GM19468 (cell line): Measurements from ENCODE around the gene MME.
"Not testable (repeated sequence)": the region's sequence is repeated elsewhere in the genome, so short reads cannot be mapped to it uniquely, and the experiment has no call there.

Experiments
- ATAC-seq: cut with Tn5 transposase; IDR thresholded peaks from one replicate; pipeline ENCODE4 v1.9.1; 2021; ENCODE audit warnings: mild to moderate bottlenecking, moderate library complexity, moderate number of reproducible peaks; ENCODE audit not compliant: unreplicated experiment; ENCODE audit errors: extremely low read depth

MME gene

DNA sequence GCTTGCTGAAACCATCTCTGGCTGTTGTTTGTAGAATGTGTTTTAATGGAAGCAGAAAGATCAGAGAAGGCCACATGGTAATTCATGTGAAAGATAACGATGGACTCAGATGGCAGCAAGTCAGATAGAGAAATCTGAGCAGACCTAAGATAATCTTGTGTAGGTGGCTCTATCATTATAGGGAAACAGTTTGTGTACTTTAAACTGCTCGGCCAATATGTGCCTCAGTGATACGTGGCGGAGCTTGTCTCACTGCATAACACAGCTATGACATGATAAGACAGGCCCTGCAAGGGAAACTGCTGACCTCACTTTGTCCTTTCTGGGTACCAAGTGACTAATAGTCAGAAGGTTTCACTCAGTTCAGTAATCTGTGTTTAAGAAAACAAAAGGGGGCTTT, 51.0 kb downstream of the MME start:
- ATAC-seq, result no peak

DNA sequence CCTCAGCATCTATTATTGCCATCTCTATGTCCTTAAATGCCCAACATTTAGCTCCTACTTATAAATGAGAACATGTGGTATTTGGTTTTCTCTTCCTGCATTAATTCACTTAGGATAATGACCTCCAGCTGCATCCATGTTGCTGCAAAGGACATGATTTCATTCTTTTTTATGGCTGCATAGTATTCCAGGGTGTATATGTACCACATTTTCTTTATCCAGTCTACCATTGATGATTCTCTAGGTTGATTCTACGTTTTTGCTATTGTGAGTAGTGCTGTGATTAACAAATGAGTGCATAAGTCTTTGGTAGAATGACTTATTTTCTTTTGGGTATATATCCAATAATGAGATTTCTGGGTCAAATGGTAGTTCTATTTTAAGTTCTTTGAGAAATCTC, 54.2 kb downstream of the MME start:
- ATAC-seq, result not testable (repeated sequence)

DNA sequence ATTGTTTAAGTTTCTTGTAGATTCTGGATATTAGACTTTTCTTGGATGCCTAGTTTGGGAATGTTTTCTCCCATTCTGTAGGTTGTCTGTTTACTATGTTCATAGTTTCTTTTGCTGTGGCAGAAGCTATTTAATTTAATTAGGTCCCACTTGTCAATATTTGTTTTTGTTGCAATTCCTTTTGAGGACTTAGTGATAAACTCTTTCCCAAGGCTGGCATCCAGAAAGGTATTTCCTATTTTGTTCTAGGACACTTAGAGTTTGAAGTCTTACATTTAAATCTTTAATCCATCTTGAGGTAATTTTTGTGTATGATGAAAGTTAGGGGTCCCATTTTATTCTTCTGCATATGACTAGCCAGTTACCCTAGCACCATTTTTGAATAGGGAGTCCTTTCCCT, 54.9 kb downstream of the MME start:
- ATAC-seq, result no peak

DNA sequence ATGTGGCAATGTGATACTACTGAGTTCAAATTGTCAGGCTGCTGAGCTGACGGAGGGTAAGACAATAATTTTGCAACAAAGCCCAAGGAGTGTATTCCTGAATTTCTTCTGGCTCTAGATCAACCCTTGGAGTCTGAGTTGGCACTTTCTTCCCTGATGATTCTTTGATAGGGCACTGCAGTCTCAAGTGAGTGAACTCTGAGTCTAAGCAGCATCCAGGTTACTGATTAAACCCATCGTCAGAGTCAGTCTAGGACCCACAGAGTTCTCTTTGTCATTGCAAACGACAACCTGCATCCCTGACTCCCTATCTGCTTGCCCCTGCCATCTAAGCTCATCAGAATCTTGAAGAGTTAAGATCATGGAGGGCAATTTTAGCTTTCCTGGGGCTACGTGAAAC, 58.6 kb downstream of the MME start:
- no peak for ATAC-seq

DNA sequence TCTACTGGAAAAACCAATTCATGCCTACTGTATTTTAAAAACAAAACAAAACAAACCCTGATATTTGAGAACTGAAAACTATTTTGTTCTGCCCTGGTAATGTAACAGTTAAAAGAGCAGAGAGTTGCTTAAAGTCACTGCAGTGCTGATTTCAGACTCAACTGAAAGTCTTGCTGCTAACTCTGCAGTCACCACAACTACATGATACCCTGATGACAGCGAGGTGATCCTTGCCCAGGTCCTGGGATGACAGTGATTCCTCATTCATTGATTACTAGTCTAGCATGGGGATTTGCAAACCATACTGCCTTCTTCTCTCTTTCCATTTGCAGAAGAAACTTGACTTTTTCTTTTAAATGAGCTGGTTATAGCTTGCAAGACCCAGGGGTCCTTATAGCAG, 67.5 kb downstream of the MME start:
- ATAC-seq, result no peak

DNA sequence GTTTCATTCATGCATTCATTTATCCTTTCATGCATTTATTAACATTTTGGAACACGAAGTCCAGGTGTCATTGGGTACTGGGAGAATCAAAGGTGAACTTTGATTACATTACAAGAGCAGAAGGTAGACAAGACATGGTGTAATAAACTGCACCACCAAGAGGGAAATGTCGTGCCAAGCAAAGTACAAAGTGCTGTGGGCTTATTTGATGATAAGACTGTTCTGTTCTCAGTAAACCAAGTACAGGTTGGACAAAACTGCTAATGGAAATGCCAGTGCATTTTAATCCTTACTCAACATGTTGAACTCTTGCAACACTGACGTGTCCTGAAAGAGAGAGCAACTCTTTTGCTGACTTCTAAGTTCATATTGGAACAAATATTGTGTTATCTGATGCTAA, 69.4 kb downstream of the MME start:
- ATAC-seq, result no peak

DNA sequence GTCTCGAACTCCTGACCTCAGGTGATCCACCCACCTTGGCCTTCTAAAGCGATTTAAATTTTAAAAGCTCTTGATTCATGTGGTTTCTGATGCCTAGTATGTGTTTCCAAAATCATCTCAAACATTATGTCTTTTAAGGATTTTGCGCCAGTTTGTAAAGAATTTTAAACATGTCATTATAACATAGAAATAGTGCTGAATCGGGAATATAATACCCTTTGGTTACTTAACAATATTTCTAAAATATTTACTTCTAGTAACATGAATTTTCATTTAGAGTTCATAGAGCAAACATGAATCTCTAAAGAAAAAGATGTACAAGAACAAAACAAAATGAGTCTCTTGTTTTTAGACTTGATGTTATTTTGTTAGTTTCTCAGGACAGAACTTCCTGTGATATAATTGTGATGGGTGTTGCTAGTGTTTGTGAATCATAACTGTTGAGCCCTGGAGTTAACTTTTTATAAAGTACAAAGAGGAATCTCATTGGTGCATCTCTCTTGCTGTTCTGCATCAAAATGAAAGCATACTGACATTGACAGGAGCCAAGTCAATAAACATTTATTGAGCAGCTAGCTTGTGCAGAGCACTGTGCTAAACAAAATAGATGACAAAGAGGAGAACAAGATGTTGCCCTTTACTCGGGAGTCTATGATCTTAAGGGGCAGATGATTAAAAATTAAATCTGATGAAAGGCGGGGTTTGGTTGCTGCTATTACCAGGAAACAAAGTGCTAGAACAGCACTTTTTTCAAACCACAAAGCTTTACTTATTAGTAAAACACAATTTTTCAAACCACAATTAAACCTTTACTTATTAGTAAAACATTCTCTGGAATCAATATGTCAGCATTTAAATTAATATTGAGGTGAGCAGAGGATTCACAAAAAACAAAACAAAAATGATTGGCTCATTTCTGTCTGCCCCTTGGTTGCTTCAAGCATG, 73.4 kb downstream of the MME start:
- ATAC-seq, result no peak

DNA sequence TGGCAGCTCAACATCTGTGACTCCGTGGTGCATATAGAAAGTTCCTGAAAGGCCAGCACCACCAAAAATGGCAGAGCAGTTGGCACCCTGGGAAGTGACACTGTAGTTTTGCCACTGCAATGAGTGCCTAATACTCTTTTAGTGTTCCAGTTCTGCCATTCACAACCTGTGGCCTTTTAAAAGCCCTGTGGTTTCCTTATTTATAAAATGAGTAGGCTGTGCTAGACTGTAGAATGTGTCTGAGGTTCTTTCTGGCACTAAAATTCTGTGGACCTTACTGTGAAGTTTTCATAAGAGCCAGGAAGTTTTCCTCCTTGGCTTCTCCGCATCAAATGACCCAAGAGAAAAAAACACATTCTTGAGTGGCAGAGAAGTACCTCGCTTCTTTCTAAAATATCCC, 74.1 kb downstream of the MME start:
- no peak for ATAC-seq

DNA sequence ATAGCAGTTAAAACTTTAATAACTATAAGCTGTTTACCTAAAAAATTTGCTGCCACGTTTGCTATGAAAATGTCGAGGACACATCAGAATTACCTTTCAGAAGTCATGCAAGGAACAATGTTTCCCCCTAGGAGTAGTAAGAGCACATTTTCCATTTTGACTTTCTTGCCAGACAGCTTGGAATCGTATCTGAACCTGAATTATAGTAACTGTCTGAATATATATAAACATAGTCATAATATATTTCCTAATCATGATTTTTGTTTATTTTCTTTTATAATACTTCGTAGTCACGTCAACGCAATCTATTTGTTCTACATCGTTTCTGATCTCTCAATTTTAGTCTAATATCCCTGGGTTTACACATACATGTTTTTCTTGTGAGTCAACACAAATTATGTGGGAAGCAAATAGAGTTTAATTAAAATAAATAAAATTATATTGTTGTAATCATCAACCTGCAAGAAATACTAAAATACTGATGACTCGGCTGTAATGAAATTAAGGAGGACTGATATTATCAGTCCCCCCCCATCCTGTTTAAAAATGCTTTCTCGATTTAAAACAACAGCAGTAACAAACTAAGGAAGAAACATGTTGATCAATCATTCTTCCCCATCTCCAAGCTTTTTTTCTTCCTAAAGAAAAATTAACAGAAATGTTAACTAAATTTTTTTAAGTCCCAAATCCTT, 78.4 kb downstream of the MME start:
- ATAC-seq, result no peak

DNA sequence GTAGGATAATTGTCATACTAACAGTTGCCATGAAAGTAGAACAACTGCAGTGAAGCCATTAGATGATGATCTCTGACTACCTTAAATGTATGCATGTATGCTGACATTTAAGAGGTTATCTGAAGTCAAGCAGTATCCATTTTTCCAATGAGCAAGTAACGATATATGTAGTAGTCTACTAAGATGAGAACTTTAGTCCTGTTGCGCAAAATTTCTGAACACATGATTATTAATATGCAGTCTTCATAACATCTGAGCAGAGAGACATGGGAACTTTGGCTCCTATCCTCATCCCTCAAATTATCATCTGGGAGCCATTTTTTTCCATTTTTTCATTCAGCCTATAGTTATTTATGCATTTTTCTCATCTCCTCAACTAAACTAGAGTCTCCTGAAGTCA, 79.2 kb downstream of the MME start:
- ATAC-seq, result no peak

DNA sequence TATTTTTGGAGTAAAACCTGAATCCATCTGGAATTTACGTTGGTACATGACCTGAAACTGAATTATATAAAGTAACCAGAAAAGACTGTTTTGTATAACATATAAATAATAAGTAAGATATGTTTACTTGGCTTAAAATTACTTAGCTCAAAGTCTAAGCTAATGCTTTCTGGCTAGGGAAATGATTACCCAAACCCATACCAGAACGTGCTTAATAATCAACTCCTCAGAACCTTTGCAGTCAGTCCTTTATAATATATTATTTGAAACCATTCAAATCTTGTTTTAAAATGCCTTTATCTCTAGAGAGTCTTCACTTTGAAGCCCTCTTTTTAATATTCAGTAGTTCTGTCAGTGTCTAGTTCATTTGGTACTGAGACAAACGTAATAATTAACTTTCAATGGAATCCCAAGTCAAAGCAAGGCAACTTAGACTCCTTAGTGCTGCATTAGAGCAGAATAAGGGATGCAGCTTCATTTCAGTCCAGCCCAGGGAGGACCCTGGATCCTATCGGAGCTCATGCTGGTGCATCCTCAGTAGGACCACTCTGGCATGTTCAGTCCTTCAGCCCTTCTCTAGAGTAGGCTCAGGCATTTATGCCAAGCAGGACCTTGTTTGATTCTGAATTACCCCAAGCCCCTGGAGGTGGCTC, 81.6 kb downstream of the MME start:
- ATAC-seq, result no peak

DNA sequence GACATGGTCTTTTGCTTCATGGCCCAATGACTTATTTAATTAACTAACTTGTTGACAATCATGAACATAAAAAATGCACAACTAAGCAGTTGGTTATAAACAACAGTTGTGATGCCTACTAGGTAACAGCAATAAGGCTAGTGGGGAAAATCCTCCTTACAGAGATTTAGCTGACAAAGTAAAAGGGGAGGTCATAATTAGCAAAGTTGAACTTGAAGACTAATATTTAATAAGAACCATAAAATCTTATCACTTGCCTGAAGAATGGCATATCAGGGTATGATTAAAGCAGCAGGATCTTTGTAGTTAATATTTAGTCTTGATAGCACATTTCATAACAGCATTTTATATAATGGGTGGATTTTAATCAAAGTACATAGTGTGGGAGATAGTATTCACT, 84.2 kb downstream of the MME start:
- ATAC-seq, result no peak

DNA sequence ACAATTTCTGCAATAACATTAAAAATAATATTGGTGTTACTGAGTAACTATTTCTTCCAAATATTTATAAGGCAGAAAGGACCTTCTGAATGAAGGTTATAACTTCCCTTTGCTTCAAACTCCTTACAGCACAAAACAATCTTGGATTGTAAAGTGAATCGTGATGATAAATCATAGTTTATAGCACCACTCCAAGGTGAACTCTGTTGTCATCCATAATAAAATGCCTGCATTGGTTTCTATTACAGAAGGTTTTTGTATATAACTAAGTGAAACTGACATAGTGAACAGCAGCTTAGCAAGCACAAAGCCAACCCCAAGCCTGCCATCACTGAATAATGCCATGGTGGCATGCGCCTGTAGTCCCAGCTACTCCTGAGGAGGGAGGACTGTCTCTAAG, 86.3 kb downstream of the MME start:
- ATAC-seq, result no peak

DNA sequence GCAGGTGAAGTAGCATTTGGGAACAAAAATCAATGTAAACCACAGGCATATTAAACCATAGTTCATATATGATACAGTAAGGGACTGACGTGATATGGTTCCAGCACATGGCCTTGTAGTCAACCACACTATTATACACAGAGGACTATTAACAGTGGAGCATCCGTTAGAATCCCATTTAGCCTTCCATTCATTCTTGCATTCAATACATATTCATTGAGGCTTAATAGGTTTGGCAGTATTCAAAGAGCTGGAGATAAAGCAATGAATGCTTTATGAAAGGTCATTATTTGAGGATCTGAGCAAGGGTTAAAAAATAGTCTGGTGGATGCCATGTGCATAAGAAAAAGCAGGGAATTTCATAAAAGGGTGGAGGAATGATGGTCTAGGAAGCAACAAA, 89.1 kb downstream of the MME start:
- ATAC-seq, result no peak

DNA sequence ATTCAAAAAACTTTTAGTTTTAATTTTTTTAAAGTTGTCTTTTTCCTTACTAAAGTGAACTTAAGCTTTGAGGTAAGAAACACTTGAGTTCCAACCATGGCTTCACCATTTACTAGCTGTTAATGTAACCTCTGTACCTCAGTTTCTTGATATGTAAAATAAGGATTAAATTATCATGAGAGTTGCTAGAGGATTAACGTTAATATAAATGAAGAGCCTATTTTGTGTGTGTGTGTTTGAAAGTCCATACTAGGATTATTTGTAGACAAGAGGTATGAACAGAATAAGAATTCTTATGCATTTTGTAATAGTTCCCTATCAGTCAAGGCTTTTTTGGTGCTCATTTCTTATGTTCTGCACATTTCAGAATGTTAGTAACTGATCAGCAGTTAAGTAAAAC, 93.7 kb downstream of the MME start:
- no peak for ATAC-seq

DNA sequence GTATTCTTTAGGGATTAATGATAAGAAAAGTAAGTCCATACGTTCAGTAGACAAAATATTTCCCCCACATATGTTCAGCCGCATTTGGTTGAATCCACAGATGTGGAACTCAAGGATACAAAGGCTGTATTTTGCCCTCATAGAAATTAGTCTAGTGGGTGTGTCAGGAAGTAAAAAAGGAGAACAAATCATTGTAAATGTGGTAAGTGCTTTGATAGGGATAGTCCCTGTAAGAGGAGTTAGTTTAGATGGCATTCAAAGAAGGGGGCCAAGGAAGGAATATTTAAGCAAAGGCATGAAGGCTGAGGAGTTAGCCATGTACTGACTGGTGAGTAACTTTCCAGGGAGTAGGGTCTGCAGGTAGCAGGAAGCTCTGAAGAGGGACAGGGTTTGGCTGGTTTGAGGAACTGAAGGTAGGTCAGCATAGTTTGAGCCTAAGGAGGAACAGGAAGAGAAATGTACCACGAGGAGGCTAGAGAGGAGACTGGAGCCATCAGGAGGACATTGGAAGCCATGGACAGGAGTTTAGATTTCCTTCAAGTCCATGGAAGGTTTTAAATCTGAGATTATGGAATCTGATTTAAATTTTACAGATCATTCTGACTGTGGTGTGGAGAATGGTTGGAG, 98.8 kb downstream of the MME start:
- no peak for ATAC-seq

DNA sequence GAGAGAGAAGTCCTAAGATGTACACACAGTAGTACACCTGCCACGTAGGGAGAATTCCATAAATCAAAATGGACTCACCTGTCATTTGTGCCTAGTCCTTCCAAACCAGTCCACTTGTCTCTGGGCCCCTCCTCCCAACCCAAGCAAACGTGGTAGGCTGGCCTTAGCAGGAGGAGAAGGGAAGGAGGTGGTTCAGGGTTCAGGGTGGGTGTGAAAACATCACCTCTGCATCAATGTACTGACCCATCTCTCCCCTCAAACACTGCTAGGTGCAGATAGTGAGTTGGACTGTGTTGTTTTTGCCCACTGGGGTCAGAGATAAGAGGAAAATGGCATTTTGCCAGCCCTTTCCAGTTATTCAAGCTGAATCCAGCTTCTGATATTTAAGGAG, 99.3 kb downstream of the MME start:
- ATAC-seq, result no peak

DNA sequence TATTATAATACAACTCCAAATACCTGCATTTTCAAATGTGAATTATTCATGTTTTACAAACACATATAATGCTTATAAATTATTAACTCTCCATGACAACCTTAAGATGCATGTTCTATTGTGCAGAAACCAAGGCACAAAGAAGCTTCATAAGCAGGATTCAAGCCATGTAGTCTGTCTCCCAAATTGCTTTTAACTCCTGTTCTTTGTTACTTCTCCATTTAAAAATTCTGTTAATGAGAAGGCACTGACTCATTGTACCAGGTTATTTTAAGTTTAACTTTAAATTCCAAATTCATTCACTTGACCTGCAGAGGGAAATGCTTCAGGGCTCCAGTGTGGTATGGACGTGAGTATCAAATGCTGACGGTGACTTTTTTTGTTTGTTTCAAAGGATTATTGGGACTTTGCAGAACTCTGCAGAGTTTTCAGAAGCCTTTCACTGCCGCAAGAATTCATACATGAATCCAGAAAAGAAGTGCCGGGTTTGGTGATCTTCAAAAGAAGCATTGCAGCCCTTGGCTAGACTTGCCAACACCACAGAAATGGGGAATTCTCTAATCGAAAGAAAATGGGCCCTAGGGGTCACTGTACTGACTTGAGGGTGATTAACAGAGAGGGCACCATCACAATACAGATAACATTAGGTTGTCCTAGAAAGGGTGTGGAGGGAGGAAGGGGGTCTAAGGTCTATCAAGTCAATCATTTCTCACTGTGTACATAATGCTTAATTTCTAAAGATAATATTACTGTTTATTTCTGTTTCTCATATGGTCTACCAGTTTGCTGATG, 100.0 kb downstream of the MME start:
- no peak for ATAC-seq

DNA sequence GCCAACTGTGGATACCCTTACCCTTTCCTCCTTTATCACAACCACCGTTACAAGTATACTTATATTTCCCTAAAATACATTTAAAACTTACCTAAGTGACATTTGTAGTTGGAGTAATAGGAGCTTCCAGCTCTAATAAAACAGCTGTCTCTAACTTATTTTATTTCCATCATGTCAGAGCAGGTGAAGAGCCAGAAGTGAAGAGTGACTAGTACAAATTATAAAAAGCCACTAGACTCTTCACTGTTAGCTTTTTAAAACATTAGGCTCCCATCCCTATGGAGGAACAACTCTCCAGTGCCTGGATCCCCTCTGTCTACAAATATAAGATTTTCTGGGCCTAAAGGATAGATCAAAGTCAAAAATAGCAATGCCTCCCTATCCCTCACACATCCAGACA, 102.3 kb downstream of the MME start:
- no peak for ATAC-seq

DNA sequence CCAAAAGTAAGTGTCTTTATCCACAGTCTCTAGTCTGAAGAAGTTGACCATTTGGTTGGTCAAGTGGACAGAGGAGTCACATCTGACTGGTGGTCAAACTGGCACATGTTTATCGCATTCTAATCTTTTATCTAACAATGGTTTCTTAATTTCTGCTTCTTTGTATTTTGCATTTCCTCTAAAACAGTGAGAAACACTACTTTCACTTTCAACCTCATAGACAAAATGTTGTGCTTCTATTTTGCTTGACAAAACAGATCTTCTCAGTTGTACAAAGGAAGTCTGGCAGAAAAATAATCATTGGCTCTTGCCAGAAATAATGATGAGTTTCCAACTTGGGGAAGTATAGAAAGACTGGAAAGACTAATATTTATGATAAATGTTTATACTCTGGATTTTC, 103.9 kb downstream of the MME start:
- ATAC-seq, result peak; percentile 38
